Liver (tissue), 3 donors: ENCODE data around the gene OR5B21.

Experiments
- GABPA ChIP-seq, 2 donors: IDR thresholded peaks in 1 of 2; conservative IDR thresholded peaks in 1 of 2; 2 replicates each; pipeline ENCODE4 v1.6.1; 2016; ENCODE audit warnings: antibody characterized with exemption in 2 of 2, mild to moderate bottlenecking in 1 of 2, moderate library complexity in 1 of 2
- HNF4G ChIP-seq: IDR thresholded peaks from 2 replicates; pipeline ENCODE4 v1.6.1; 2016; ENCODE audit warnings: antibody characterized with exemption
- JUND ChIP-seq, 2 donors: IDR thresholded peaks; 2 replicates each; pipeline ENCODE4 v1.6.1; 2016; ENCODE audit warnings: antibody characterized with exemption in 2 of 2
- MAX ChIP-seq: IDR thresholded peaks from 2 replicates; pipeline ENCODE4 v1.6.1; 2016; ENCODE audit warnings: antibody characterized with exemption
- RAD21 ChIP-seq, 2 donors: IDR thresholded peaks; 2 replicates each; pipeline ENCODE4 v1.6.1; 2016; ENCODE audit warnings: antibody characterized with exemption in 2 of 2, mild to moderate bottlenecking in 2 of 2
- REST ChIP-seq: IDR thresholded peaks from 2 replicates; pipeline ENCODE4 v1.6.1; 2016; ENCODE audit warnings: antibody characterized with exemption, mild to moderate bottlenecking
- RXRA ChIP-seq, 2 donors: IDR thresholded peaks; 2 replicates each; pipeline ENCODE4 v1.6.1; 2017 to 2018; ENCODE audit warnings: antibody characterized with exemption in 2 of 2, mild to moderate bottlenecking in 1 of 2
- SP1 ChIP-seq: IDR thresholded peaks from 2 replicates; pipeline ENCODE4 v1.6.1; 2018; ENCODE audit warnings: antibody characterized with exemption, mild to moderate bottlenecking
- YY1 ChIP-seq: IDR thresholded peaks from 2 replicates; pipeline ENCODE4 v1.6.1; 2016; ENCODE audit warnings: antibody characterized with exemption, mild to moderate bottlenecking
- TF ChIP-seq, protein P1 (sequence below): fragments of 150-350 bp; IDR thresholded peaks from 2 replicates; pipeline ENCODE4 v1.5.1; 2017; ENCODE audit warnings: improper control_type of control experiment, low read depth, low read length; ENCODE audit not compliant: missing input control
- TF ChIP-seq, protein P2 (sequence below): IDR thresholded peaks from 2 replicates; pipeline ENCODE4 v1.6.1; 2016; ENCODE audit warnings: antibody characterized with exemption
- TF ChIP-seq, protein P3 (sequence below): IDR thresholded peaks from 2 replicates; pipeline ENCODE4 v1.6.1; 2016; ENCODE audit warnings: antibody characterized with exemption
- donor health status: healthy.
- donor health status: healthy.

GRCh38 chr11:58511636-58512035 is 3.7 kb upstream of the OR5B21 start:
- TF ChIP-seq, protein P1, sequence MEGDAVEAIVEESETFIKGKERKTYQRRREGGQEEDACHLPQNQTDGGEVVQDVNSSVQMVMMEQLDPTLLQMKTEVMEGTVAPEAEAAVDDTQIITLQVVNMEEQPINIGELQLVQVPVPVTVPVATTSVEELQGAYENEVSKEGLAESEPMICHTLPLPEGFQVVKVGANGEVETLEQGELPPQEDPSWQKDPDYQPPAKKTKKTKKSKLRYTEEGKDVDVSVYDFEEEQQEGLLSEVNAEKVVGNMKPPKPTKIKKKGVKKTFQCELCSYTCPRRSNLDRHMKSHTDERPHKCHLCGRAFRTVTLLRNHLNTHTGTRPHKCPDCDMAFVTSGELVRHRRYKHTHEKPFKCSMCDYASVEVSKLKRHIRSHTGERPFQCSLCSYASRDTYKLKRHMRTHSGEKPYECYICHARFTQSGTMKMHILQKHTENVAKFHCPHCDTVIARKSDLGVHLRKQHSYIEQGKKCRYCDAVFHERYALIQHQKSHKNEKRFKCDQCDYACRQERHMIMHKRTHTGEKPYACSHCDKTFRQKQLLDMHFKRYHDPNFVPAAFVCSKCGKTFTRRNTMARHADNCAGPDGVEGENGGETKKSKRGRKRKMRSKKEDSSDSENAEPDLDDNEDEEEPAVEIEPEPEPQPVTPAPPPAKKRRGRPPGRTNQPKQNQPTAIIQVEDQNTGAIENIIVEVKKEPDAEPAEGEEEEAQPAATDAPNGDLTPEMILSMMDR: no peak
- TF ChIP-seq HNF4G (no peak), MAX (no peak), JUND (IDR thresholded peaks at IDR 0.05) (no peak), YY1 (no peak), SP1 (no peak), RAD21 (IDR thresholded peaks at IDR 0.05) (no peak), GABPA (IDR thresholded peaks at IDR 0.05 in 1 of 2, conservative IDR thresholded peaks at IDR 0.05 in 1 of 2) (no peak), RXRA (IDR thresholded peaks at IDR 0.05) (no peak), REST (no peak)
- TF ChIP-seq, protein P2, sequence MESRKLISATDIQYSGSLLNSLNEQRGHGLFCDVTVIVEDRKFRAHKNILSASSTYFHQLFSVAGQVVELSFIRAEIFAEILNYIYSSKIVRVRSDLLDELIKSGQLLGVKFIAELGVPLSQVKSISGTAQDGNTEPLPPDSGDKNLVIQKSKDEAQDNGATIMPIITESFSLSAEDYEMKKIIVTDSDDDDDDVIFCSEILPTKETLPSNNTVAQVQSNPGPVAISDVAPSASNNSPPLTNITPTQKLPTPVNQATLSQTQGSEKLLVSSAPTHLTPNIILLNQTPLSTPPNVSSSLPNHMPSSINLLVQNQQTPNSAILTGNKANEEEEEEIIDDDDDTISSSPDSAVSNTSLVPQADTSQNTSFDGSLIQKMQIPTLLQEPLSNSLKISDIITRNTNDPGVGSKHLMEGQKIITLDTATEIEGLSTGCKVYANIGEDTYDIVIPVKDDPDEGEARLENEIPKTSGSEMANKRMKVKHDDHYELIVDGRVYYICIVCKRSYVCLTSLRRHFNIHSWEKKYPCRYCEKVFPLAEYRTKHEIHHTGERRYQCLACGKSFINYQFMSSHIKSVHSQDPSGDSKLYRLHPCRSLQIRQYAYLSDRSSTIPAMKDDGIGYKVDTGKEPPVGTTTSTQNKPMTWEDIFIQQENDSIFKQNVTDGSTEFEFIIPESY: no peak
- TF ChIP-seq, protein P3, sequence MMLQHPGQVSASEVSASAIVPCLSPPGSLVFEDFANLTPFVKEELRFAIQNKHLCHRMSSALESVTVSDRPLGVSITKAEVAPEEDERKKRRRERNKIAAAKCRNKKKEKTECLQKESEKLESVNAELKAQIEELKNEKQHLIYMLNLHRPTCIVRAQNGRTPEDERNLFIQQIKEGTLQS: no peak
